NB4 (cell line): ENCODE results near the gene POLR2E.

ENCODE experiments used
- MYC ChIP-seq: IDR thresholded peaks from 2 replicates; pipeline ENCODE4 v1.6.1; 2011; ENCODE audit warnings: low read depth, low read length
- POLR2A ChIP-seq: IDR thresholded peaks from 2 replicates; pipeline ENCODE4 v1.6.1; 2011; ENCODE audit warnings: mild to moderate bottlenecking; ENCODE audit not compliant: insufficient read length; ENCODE audit errors: extremely low read depth
- TF ChIP-seq, protein P1 (sequence below): IDR thresholded peaks from one replicate; pipeline ENCODE4 v1.5.1; 2012; ENCODE audit warnings: low read depth, low read length
- TF ChIP-seq, protein P2 (sequence below): IDR thresholded peaks from 2 replicates; pipeline ENCODE4 v1.6.1; 2011; ENCODE audit warnings: low read depth, low read length

GRCh38 chr19:1073063-1073955, 21.9 kb downstream of the POLR2E start:
- TF ChIP-seq, protein P1, sequence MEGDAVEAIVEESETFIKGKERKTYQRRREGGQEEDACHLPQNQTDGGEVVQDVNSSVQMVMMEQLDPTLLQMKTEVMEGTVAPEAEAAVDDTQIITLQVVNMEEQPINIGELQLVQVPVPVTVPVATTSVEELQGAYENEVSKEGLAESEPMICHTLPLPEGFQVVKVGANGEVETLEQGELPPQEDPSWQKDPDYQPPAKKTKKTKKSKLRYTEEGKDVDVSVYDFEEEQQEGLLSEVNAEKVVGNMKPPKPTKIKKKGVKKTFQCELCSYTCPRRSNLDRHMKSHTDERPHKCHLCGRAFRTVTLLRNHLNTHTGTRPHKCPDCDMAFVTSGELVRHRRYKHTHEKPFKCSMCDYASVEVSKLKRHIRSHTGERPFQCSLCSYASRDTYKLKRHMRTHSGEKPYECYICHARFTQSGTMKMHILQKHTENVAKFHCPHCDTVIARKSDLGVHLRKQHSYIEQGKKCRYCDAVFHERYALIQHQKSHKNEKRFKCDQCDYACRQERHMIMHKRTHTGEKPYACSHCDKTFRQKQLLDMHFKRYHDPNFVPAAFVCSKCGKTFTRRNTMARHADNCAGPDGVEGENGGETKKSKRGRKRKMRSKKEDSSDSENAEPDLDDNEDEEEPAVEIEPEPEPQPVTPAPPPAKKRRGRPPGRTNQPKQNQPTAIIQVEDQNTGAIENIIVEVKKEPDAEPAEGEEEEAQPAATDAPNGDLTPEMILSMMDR, result no peak
- TF ChIP-seq, protein P2, sequence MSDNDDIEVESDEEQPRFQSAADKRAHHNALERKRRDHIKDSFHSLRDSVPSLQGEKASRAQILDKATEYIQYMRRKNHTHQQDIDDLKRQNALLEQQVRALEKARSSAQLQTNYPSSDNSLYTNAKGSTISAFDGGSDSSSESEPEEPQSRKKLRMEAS, result no peak
- TF ChIP-seq POLR2A (no peak), MYC (no peak)
